Activated effector memory CD4-positive, alpha-beta T cell treated with Interleukin-2 at 50 U/mL for 16 hours (primary cell): Measurements from ENCODE around the gene TM9SF3.
"Not testable (repeated sequence)": the region's sequence is repeated elsewhere in the genome, so short reads cannot be mapped to it uniquely, and the experiment has no call there.

Source experiments
- DNase-seq: peaks from one replicate; pipeline ENCODE4 v3.0.0-alpha.2; 2020

TM9SF3 gene

GRCh38 chr10:96565774-96566173 lies 21.0 kb downstream of the TM9SF3 start:
- no peak for DNase-seq

- DNase-seq: no peak
Observed at GRCh38 chr10:96560966-96561887, 25.6 kb downstream of the TM9SF3 start.

- DNase-seq: no peak
Observed at GRCh38 chr10:96560489-96560888, 26.3 kb downstream of the TM9SF3 start.

- DNase-seq: no peak
Observed at GRCh38 chr10:96556003-96556402, 30.8 kb downstream of the TM9SF3 start.

GRCh38 chr10:96555330-96555729 lies 31.5 kb downstream of the TM9SF3 start:
- DNase-seq: no peak

- DNase-seq: no peak
Observed at GRCh38 chr10:96548589-96548988, 38.2 kb downstream of the TM9SF3 start.

- DNase-seq: not testable (repeated sequence)
Observed at GRCh38 chr10:96545558-96545957, 41.3 kb downstream of the TM9SF3 start.

GRCh38 chr10:96541921-96542320 lies 44.9 kb downstream of the TM9SF3 start:
- DNase-seq: no peak

- DNase-seq: no peak
Observed at GRCh38 chr10:96540240-96540639, 46.6 kb downstream of the TM9SF3 start.

GRCh38 chr10:96538683-96539082 lies 48.1 kb downstream of the TM9SF3 start:
- no peak for DNase-seq

GRCh38 chr10:96536129-96536528 lies 50.7 kb downstream of the TM9SF3 start:
- no peak for DNase-seq

GRCh38 chr10:96532523-96532922 lies 54.3 kb downstream of the TM9SF3 start:
- no peak for DNase-seq

- DNase-seq: no peak
Observed at GRCh38 chr10:96529634-96530279, 57.1 kb downstream of the TM9SF3 start.

GRCh38 chr10:96524741-96525140 lies 62.1 kb downstream of the TM9SF3 start:
- DNase-seq: no peak

- no peak for DNase-seq
Observed at GRCh38 chr10:96517284-96517683, 69.5 kb downstream of the TM9SF3 start.

- DNase-seq: no peak
Observed at GRCh38 chr10:96516337-96516736, 70.5 kb downstream of the TM9SF3 start.

- DNase-seq: peak; percentile 29
Observed at GRCh38 chr10:96513698-96514561, 72.9 kb downstream of the TM9SF3 start, which contains the start of gene TLL2. TLL2 (minus strand) TSS chr10:96513926; CDS start chr10:96513685, 241 bp downstream.

- DNase-seq: peak; percentile 12
Observed at GRCh38 chr10:96513305-96513697, 73.5 kb downstream of the TM9SF3 start.

GRCh38 chr10:96512524-96513304 lies 74.1 kb downstream of the TM9SF3 start:
- DNase-seq: no peak

GRCh38 chr10:96511044-96511945 lies 75.5 kb downstream of the TM9SF3 start:
- DNase-seq: no peak

GRCh38 chr10:96509017-96509641 lies 77.7 kb downstream of the TM9SF3 start:
- no peak for DNase-seq
